ENCODE data around the gene FLYWCH2. TPM values are rescaled to one million over a fixed set of nuclear protein-coding genes. Genes with fewer than 3 reads are reported as not detected.
A peak's percentile ranks its signal among the peaks of the same experiment; 100 is the strongest.

Gene FLYWCH2
- total and polyA plus RNA-seq, 2 experiments from 2014 or later = 30.9 to 45.0 TPM

GRCh38 chr16:2936436-2937011 lies 53.5 kb downstream of the FLYWCH2 start:
- Histone ChIP-seq H3K36me3 (ENCODE audit: insufficient read depth) (no peaks in the 10 kb centered on the region), H3K27ac (ENCODE audit: low read depth) (no peak overlapping the region), H3F3A (replicated peaks; ENCODE audit: low read depth) (no peaks in the 10 kb centered on the region), H2AFZ (no peak overlapping the region), H3K4me1 (ENCODE audit: insufficient read depth) (no peaks in the 10 kb centered on the region), H3K4me3 (no peak overlapping the region), H4K20me1 (replicated peaks; ENCODE audit: insufficient read depth) (no peaks in the 10 kb centered on the region; the same call in 1 of the 2 replicates), H3K9me2 (ENCODE audit: insufficient read depth) (no peaks in the 10 kb centered on the region), H3K79me2 (replicated peaks; ENCODE audit: insufficient read depth) (no peaks in the 10 kb centered on the region), H3K4me2 (no peak overlapping the region), H3K27me3 (ENCODE audit: insufficient read depth) (no peaks in the 10 kb centered on the region)
- Mint-ChIP-seq H3K4me1 (peaks cover 4% of the 10 kb centered on the region; the same call in 1 of the 3 replicates), H3K36me3 (ENCODE audit: low read depth) (peaks cover 23% of the 10 kb centered on the region), H3K9me3 (no peaks in the 10 kb centered on the region), H3K27ac (no peak overlapping the region; the same call in 1 of the 2 replicates), H3K27me3 (ENCODE audit: insufficient read depth, low read depth, poor library complexity) (peaks cover 6% of the 10 kb centered on the region), H3K4me3 (no peak overlapping the region)
- DNase-seq (ENCODE audit: low spot score) (no peak), ATAC-seq (peak; percentile 25)
- no peak for TF ChIP-seq STAT1 (IDR thresholded peaks at IDR 0.05; ENCODE audit: unreplicated experiment)
- TF ChIP-seq ZNF114 (CRISPR knock-in tag; IDR thresholded peaks at IDR 0.05) = no peak
- no peak for TF ChIP-seq EZH2 (IDR thresholded peaks at IDR 0.05; ENCODE audit: low read depth, unreplicated experiment)
- TF ChIP-seq POLR2AphosphoS5 (IDR thresholded peaks at IDR 0.05; ENCODE audit: low read depth) = no peak
- no peak for TF ChIP-seq ZNF462 (CRISPR knock-in tag; IDR thresholded peaks at IDR 0.05)

GRCh38 chr16:2937170-2937569 lies 54.2 kb downstream of the FLYWCH2 start:
- Histone ChIP-seq H4K20me1 (replicated peaks; ENCODE audit: insufficient read depth) (no peaks in the 10 kb centered on the region; the same call in 1 of the 2 replicates), H3K4me3 (no peak overlapping the region), H3K4me2 (no peak overlapping the region), H3K79me2 (replicated peaks; ENCODE audit: insufficient read depth) (no peaks in the 10 kb centered on the region), H2AFZ (no peak overlapping the region), H3F3A (replicated peaks; ENCODE audit: low read depth) (no peaks in the 10 kb centered on the region), H3K27me3 (ENCODE audit: insufficient read depth) (no peaks in the 10 kb centered on the region), H3K4me1 (ENCODE audit: insufficient read depth) (no peaks in the 10 kb centered on the region), H3K36me3 (ENCODE audit: insufficient read depth) (no peaks in the 10 kb centered on the region), H3K9me2 (ENCODE audit: insufficient read depth) (no peaks in the 10 kb centered on the region), H3K27ac (ENCODE audit: low read depth) (no peak overlapping the region)
- Mint-ChIP-seq H3K4me3 (no peak overlapping the region), H3K4me1 (peaks cover 4% of the 10 kb centered on the region; the same call in 1 of the 3 replicates), H3K27me3 (ENCODE audit: insufficient read depth, low read depth, poor library complexity) (peaks cover 3% of the 10 kb centered on the region), H3K27ac (no peak overlapping the region), H3K36me3 (ENCODE audit: low read depth) (peaks cover 23% of the 10 kb centered on the region), H3K9me3 (no peaks in the 10 kb centered on the region)
- ATAC-seq (no peak; the same call in 1 of the 3 replicates), DNase-seq (ENCODE audit: low spot score) (no peak)
- no peak for TF ChIP-seq ZNF114 (CRISPR knock-in tag; IDR thresholded peaks at IDR 0.05)
- no peak for TF ChIP-seq ZNF462 (CRISPR knock-in tag; IDR thresholded peaks at IDR 0.05)
